DOHH2 (cell line): ENCODE data around the gene PIWIL4.
"Not testable (repeated sequence)": the region's sequence is repeated elsewhere in the genome, so short reads cannot be mapped to it uniquely, and the experiment has no call there.

Source experiments
- EZH2phosphoT487 ChIP-seq: fragments of 200-600 bp; sonication (generic); IDR thresholded peaks from 2 replicates; pipeline ENCODE4 v1.6.1; 2017; ENCODE audit warnings: borderline replicate concordance, mild to moderate bottlenecking, antibody characterized with exemption, low read length, moderate library complexity, mixed read lengths
- TF ChIP-seq, protein P1 (sequence below): fragments of 200-600 bp; sonication (generic); IDR thresholded peaks from one replicate; pipeline ENCODE4 v1.5.1; 2014; ENCODE audit warnings: antibody characterized with exemption, mild to moderate bottlenecking, low read depth, low read length; ENCODE audit not compliant: poor library complexity, severe bottlenecking

DNA sequence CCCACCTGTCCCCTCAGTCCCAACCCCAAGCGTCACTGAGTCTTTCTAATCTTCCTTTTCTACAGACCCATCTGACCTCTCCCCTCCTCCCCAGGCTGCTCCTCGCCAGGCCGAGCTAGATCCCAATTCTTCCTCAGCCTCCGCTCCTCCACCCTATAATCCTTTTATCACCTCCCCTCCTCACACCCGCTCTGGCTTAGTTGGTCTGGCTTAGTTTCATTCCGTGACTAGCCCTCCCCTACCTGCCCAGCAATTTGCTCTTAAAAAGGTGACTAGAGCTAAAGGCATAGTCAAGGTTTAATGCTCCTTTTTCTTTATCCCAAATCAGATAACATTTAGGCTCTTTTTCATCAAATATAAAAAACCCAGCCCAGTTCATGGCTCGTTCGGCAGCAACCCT lies 76.0 kb downstream of the PIWIL4 start:
- TF ChIP-seq, protein P1, sequence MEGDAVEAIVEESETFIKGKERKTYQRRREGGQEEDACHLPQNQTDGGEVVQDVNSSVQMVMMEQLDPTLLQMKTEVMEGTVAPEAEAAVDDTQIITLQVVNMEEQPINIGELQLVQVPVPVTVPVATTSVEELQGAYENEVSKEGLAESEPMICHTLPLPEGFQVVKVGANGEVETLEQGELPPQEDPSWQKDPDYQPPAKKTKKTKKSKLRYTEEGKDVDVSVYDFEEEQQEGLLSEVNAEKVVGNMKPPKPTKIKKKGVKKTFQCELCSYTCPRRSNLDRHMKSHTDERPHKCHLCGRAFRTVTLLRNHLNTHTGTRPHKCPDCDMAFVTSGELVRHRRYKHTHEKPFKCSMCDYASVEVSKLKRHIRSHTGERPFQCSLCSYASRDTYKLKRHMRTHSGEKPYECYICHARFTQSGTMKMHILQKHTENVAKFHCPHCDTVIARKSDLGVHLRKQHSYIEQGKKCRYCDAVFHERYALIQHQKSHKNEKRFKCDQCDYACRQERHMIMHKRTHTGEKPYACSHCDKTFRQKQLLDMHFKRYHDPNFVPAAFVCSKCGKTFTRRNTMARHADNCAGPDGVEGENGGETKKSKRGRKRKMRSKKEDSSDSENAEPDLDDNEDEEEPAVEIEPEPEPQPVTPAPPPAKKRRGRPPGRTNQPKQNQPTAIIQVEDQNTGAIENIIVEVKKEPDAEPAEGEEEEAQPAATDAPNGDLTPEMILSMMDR: not testable (repeated sequence)
- not testable (repeated sequence) for TF ChIP-seq EZH2phosphoT487
